Measurements from ENCODE around the gene PLD1.

The PLD1 gene

DNA sequence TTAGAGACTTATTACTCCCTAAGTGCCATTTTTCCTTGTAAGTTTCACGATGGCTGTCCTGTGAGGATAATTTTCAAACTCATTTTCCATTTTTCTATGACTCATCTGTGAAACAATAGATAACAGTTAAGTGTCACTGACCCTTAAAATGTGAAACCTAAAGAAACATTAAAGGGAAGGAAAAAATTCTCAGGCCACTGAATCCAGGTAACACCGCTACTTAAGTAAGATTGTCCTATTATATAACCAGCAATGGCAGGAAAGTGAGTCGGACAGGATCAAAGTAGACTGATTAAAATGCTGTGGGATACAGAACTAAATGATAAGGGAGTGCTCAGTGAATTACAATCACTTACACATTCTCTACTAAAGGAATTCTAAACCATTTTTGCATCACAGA is 12.4 kb downstream of the PLD1 start:
- no peak for DNase-seq (ENCODE audit: low read depth, low spot score)

DNA sequence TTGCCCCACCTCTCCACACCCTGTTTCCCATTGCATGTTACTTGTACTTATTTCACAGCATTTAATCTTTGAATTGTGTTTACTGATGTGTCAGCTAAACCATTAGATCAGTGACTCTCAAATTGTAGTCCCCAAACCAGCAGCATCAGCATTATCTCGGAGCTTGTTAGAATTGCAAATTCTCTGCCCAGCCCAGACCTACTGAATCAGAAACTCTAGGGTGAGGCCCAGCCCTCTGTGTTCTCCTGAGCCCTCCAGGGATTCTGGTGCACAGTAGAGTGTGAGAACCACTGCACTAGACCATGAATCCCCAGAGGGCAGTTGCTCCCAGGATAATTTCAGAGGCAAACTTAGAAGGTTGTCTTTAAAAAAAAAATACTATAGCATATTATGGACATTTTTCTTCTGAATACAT is 13.0 kb downstream of the PLD1 start:
- peak; percentile 50 for DNase-seq (ENCODE audit: low read depth, low spot score)

DNA sequence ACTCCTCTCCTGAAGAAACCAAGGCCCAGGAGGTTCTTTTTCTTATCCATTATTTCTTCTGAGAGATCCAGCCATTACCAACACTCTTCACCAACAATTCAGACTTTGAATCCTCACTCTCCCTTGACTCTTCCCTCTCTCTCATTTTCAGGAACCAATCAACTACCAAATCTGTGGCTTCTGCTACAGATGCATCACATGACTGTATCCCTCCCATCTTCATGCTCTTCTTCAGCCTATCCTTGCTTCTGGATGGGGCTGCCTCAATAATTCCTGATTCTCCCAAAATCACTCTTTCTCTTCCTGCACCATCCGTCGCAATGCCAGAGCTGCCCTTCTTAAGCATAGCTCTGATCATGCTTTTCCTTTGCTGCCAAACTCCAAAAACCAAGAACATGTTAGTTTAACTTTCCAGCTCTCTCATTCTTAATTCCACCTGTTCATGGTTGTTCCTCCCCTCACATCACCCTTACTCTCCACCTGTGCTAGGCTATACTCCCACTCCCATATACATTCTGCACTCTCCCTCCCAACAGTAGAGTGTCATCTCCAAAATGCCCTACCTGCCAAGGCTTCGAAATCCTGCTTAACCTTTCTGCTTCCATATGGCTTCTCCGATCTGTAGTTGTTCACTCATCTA is 13.5 kb downstream of the PLD1 start:
- no peak for DNase-seq (ENCODE audit: low read depth, low spot score)

DNA sequence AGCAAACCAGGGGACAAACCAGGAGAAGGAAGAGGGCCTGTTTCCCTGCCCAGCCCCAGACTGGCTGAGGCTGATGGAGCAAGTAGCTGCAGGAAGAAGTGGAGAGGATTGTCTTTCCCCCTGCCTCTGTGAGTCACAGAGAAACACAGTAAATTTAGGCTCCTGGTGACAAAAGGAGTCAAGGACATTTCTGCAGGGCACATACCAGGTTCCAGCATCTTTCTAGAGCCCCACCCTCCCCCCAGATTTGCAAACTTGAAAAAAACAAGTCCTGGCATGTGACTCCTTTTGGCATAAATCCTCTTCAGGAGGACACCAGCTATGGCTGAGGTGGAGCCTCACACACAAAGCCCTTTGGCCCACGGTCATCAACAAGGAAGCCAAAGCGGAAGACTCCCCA is 17.8 kb downstream of the PLD1 start:
- no peak for DNase-seq (ENCODE audit: low read depth, low spot score)

DNA sequence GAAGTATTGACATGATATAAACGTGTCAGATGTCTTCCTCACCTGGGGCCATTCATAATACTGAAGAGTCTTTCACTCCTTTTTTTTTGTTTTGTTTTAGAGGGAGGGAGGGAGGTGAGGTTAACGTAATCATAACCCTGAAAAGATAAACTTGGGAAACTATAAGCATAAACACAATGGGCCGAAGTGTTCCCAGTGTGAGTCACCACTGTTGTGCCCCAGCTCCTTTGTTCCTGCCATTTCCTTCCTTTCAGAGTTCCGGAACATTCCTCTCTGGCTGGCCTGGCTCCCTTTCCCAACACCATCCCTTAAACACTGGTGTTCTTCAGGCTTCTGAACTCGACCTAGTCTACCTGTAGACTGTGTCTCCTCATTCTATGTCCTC is 18.6 kb downstream of the PLD1 start:
- peak; percentile 36 for DNase-seq (ENCODE audit: low read depth, low spot score)

DNA sequence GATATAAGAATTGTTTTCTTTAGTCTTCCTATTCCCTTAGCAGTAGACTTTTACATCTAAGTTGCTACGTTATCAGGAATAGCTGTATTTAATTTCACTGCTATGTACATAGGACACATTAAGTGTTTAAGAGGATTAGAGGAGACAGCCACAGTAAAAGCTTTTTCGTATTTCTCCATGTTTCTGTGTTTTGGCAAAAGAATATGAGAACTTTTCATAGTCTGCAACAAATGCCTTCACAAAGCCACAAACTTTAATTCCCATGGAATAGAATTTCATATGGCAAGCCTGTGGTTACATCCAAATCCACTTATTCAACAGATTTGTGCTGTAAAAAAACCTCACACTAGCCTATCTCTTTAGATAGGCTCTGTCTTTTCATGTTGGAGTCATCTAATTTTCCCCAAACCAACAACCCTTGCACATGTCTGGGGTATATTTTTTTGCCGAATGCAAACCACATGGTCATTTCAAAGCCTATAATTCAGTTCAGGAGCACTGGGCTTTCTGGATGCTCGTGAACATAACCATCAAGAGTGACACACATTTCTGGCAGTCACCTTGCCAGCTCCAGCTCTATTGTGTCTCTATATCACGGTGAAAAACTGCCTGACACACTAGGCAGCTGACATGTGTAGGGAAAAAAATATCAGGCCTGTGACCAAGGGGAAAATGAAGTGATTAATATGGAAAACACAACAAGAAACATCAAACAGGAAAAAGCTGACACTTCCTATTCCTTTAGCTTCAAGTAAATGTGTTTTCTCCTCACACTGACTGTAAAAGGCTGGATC is 19.2 kb downstream of the PLD1 start:
- DNase-seq (ENCODE audit: low read depth, low spot score) = no peak

DNA sequence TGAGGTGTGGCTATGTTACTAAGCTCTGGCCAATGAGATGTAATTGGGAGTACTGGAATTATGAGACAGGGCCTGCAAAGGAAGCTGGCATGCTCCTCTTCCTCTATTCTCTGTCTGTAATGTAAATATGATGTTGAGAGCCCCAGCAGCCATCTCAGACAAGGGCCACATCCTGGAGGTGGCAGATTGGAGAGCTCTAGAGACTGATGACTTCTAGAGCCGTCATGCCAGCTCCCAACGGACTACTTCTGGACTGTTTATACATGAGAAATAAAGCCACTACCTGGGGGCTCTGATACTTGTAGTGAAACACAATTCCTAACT is 19.7 kb downstream of the PLD1 start:
- DNase-seq (ENCODE audit: low read depth, low spot score) = no peak

DNA sequence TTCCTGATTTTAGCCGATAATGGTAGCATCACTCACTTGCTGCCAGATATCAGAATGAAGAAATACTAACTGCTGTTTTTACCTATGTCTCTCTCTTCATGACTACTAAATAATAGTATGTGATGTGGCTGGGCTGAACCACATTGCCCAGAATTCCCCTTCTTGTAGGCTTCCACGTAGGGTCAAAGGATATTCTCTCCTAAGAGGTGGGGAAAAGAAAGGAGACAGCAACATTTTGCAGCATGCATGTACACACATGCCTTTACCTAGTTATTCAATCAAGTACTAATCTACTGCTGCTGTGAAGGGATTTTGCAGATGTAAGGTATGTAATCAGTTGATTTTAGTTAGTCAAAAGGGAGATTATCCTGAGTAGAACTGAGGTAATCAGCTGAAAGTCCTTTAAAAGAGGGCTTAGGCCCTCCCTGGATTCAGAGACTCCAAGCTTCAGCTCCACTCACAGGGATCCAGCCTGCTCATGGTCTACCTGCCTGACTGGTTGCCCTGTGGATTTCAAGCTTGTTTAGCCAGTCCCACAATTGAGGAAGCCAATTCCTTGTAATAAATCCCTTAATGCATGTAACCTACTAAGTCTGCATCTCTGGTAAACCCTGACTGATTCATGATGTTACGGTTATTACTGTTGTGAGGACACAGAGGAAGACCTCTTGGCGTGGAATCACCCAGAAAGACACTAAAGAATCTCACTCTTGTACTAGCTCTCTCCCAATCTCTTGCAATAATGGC is 20.4 kb downstream of the PLD1 start:
- no peak for DNase-seq (ENCODE audit: low read depth, low spot score)

DNA sequence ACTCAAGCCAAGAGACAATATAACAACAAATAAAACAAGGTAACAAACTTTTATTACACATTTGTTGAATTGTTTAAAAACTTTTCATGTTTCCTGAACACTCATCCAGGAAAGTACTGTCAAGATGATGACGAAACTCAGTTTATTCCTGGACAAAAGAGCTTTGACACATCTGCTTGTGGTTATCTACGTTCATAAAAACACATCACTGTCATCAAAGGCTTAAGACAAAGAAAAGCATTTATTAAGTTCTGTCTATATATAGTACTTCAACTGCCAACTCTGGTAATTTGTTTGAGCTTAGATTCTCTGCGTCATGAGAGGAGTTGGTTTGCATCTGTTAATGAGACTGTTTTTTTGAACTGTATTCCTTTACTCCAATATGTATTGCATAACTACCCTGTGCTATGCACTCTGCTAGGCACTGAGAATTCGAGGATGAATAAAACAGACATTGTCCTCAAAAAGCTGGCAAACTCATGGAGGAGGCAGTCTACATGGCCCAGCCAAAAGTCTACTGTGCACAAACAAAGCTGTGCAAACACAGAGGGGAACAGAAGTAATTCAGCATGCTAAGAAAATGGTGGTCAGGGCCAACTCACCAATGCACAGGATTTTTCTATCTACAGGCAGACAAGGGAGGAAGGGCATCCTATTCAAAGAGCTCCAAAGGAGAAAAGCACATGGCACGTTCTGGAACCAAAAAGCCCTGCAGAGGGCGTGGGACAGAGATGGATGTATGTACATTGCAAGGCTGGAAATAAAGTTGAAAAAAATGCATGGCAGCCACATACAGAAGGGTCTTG is 21.5 kb downstream of the PLD1 start:
- no peak for DNase-seq (ENCODE audit: low read depth, low spot score)

DNA sequence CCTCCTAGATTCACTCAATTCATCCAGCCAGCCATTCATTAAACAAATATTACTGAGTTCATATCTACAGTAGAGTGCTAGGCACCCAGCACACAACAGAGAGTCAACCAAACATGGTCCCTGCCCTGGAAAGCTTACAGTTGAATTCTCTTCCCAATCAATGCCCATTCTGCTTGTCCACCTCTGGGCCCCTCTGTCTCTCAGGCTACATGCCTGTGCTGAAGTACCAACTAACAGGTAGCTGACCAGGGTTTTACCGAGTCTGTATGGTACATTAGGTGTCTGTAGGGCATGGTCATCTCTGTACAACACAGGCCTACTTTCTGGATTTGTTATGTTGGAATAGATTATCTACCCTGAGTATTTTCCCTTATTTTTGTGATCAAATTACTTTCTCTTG is 23.3 kb downstream of the PLD1 start:
- DNase-seq (ENCODE audit: low read depth, low spot score) = no peak

DNA sequence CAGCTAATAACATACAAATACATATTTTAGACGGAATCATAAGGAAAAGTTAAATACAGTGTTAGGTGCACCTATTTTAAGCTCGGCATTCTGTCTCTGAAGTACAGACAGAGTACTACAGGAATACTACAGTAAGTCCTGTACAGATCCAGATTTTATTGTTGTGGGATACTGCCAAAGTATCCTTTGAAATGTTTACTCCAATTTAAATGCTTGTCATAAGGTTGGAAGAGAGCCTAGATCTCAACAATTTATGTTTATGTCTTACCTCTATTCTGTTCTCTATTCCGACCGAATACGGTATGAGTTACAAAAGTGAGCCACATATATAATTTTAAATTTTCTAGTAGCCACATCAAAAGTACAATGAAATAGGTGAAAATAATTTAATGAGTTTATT is 25.3 kb downstream of the PLD1 start:
- DNase-seq (ENCODE audit: low read depth, low spot score) = no peak

DNA sequence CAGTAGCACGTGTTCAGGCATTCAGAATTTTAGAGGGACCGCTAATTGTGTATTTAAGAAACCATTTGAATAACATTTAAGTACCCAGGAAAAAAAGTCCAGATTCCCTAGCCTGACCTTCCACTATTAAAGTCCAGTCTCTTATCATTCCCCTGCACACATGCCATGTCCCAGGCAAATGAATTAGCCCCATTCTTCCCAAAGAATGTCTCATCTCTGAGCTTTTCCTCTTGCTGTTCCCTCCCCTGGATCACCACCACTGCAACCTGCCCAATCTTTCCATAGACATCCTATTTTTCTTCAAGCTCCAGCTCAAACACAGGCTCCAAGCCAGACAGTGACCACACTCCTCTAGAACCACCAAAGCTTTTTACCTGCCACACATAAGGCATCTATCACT is 25.9 kb downstream of the PLD1 start:
- no peak for DNase-seq (ENCODE audit: low read depth, low spot score)

DNA sequence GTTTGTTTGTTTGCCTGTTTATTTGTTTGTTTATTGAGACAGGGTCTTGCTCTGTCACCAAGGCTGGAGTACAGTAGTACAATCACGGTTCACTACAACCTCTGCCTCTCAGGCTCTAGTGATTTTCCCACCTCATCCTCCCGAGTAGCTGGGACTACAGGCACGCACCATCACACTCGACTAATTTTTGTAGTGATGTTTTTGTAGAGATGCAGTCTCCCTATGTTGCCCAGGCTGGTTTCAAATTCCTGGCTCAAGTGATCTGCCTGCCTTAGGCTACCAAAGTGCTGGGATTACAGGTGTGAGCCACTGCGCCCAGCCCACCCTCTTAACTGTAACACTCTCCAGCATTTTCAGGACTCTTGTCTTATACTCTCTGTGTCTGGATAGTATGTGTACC is 26.7 kb downstream of the PLD1 start:
- no peak for DNase-seq (ENCODE audit: low read depth, low spot score)

DNA sequence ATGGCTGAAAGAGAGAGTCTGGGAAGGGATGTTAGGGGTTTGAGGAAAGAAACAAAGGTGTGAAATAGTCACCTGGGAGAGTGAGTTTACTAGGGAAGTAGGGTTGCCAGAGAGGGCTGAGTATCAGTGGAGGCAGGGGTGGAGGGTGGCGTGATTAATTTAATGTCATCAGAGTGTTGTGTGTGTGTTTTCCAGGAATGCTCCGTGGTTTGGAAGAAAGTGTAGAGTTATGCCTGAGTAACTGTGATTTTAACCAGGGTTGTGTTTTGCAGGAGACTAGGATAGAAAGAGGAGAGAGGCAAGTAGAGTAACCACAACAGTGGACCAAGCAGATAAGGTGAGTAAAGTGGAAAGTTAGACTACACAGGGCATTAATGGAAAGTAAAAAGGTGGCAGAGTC is 27.2 kb downstream of the PLD1 start:
- no peak for DNase-seq (ENCODE audit: low read depth, low spot score)

DNA sequence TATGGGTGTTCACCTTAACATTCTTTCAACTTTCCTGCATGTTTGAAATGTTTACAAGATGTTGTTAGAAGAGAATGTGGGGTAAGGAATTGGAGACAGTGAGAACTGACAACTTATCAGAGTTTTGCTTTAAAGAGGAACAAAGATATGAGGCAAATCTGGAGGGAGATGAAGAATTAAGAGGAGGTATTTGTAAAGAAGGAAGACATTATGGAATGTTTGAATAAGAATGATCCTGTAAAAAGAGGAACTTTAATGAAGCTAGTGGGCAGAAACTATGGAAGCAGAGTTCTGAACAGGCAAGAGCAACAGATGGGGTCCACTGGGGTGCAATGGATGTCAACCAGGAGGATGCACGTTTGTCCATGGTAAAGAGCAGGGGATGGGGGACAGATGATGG is 27.7 kb downstream of the PLD1 start:
- no peak for DNase-seq (ENCODE audit: low read depth, low spot score)

DNA sequence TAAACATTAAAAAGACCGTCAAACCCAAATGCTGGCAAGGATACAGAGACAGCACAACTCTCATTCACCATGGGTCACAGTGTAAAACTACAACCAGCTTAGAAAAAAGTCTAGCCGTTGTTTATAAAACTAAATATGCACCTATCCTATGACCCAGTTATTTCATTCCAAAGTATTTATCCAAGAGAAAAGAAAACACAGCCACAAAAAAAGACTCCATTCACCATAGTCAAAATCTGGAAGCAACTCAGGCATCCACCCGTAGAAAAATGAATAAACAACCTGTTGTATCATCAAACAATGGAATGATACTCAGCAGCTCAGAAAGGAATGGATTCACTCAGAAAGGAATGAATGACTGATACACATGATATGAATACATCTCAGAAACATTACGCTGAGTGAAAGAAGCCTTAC is 28.6 kb downstream of the PLD1 start:
- DNase-seq (ENCODE audit: low read depth, low spot score) = no peak

DNA sequence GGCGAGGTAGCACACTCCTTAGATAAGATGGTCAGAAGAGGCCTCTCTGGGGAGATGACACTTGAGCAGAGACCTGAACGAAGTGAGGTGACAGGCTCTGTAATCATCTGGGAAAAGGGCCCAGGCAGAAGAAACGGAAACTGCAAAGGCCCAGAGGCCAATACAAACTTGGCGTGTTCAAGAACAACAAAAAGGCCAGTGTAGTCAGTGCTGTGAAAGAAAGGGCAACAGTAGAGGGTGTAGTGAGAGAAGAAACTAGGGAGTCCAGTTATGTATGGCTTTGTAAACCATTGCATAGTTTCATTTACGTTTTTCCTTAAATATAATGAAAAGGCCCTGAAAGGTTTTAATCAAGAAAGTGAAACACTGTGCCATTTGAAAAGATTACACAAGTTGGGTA is 31.8 kb downstream of the PLD1 start:
- DNase-seq (ENCODE audit: low read depth, low spot score) = no peak

DNA sequence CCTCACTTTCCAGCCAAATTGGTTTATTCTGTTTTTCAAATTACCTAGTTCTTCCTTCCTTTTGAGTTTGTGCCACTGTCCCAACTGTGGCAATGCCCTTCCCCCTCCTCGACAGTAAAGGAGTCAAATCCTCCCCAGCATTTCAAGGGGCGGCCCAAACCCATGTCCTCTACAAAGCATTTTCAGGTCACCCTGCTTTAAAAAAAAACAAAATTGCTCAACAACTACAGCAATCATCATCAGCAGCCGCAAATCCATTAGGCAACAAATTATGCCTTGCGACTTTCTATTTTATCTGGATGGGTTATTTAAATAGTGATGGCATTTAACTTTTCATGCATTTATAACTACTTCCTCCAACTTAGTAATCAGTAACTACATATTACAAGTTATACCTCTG is 32.7 kb downstream of the PLD1 start:
- DNase-seq (ENCODE audit: low read depth, low spot score) = no peak

DNA sequence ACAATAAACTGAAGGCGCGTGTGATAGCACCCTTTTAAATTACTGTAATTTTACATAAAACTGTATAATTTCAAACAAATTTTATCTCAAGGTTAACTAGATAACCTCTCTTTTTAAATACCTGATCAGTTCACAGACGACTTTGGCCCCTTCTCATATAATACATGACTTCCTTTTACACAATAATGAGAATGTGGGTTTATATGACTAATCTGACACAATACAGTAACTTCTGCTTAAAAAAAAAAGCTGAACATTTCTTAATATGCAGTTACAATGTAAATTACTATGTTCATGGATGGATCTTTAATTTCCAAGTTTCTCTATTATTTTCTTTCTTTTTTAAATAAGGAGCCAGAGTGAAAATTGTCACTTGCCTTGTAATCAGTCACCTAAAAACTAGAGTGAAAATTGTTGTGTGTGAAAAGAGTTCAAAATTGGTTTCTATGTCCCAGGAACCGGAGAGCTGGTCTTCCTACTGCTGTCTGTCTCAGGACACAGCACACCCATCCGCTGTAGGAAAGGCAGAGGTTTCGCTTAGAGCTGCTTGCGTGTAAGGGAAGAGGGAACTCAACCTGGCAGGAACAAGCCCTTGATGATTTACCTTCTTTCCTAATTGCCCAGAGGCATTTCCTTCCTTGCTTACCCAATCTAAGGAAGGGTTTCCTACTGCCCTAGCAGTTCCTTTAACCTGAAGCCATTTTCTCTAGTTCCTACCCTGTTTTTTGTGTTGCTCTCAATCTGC is 33.3 kb downstream of the PLD1 start:
- DNase-seq (ENCODE audit: low read depth, low spot score) = peak; percentile 42

DNA sequence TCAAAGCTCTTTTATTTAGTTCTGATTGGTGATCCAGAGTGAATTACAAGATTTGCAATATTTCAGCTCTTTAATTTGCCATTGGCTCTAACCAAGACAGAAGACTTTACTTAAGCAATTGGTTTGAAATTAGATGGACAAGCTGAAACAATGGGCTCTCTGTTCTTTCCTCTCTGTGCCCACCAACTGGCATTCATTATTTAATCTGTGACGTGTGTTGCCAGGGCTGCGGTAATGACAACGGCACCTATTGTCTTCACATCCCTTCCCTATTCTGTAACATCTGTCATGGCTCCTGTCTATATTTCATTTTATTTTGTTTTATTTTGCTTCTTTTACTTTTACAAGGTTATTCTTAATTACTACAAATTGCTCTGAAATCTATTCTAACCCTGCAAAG is 33.9 kb downstream of the PLD1 start:
- DNase-seq (ENCODE audit: low read depth, low spot score) = no peak

DNA sequence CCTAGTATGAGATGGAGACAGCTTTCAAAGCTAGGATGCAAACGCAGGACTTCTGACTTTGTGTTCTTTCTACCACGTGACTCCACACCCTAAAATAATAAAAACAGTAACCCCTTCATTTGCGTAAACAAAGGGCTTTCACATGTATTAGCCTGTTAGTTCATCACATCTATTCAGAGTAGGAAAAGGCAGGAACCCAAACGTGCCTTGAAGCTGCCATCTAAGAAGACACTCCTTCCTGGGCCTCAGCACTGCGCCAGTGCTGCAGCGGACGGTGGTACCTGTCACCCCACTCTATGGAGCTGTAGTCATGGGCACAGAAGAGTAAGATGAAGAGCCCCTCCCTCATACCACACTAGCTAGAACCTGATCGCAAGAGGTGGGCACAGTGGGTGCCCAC is 34.3 kb downstream of the PLD1 start:
- no peak for DNase-seq (ENCODE audit: low read depth, low spot score)

DNA sequence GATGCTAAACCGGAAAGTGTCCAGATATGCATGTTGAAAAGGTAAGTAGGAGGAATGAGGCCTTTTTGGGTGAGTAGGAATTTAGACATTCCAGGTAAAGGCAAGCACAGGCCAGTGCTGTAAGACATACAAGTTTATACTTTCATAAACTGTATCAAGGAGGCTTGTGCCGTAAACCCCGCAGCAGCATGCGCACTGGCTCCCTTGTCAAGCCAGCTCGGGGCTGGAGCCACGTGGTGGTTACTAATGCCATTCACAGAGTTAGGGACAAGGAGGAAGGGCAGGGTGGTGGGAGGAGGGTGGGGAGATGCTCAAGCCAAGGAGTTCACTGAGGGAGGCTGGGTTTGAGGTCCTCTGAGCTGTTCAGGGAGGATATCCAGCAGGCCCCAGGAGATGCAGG is 35.8 kb downstream of the PLD1 start:
- DNase-seq (ENCODE audit: low read depth, low spot score) = no peak

Data from ELF-1 (cell line).